Activated CD8-positive, alpha-beta memory T cell treated with anti-CD3 and anti-CD28 coated beads, Interleukin-2, amount 10 ng/mL, durations not matched to agents 7 days and 5 days (primary cell): ENCODE results near the gene MPZL1. TPM values are rescaled to one million over a fixed set of nuclear protein-coding genes. Genes with fewer than 3 reads are reported as not detected.
"Not testable (repeated sequence)": the region's sequence is repeated elsewhere in the genome, so short reads cannot be mapped to it uniquely, and the experiment has no call there.

Source experiments
- ATAC-seq: fragments of 150-1000 bp; cut with Tn5 transposase; one replicate; pipeline ENCODE4 v1.10.0; 2021; ENCODE audit warnings: moderate library complexity
- CTCF ChIA-PET: fragments of 350-600 bp; sonication (Branson Sonifier 250); formaldehyde crosslinking; loops from one replicate; lab custom pipeline; 2021; ENCODE audit warnings: antibody characterized with exemption; lab: Charles Lee
- DNase-seq: peaks from one replicate; pipeline ENCODE4 v3.0.0-alpha.2; 2020
- H3K27ac Mint-ChIP-seq: one replicate; pipeline ENCODE4 v1.8.0; 2021; ENCODE audit warnings: mild to moderate bottlenecking, mixed read lengths
- H3K27me3 Mint-ChIP-seq: one replicate; pipeline ENCODE4 v1.8.0; 2021; ENCODE audit warnings: mixed read lengths
- H3K36me3 Mint-ChIP-seq: one replicate; pipeline ENCODE4 v1.8.0; 2021; ENCODE audit warnings: mild to moderate bottlenecking, mixed read lengths
- H3K4me1 Mint-ChIP-seq: one replicate; pipeline ENCODE4 v1.8.0; 2021; ENCODE audit warnings: mixed read lengths
- H3K4me3 Mint-ChIP-seq: one replicate; pipeline ENCODE4 v1.8.0; 2021; ENCODE audit warnings: mild to moderate bottlenecking, moderate library complexity, mixed read lengths
- H3K9me3 Mint-ChIP-seq: one replicate; pipeline ENCODE4 v1.8.0; 2022; ENCODE audit warnings: low read depth, mixed read lengths
- total RNA-seq, 2 experiments: library from RNA; stranded (reverse); gene quantifications; one replicate each; pipeline ENCODE4 v1.2.3, GENCODE V29; 2021

MPZL1 gene
- total RNA-seq, 2 experiments from 2014 or later: 12.4 to 14.2 TPM

DNA sequence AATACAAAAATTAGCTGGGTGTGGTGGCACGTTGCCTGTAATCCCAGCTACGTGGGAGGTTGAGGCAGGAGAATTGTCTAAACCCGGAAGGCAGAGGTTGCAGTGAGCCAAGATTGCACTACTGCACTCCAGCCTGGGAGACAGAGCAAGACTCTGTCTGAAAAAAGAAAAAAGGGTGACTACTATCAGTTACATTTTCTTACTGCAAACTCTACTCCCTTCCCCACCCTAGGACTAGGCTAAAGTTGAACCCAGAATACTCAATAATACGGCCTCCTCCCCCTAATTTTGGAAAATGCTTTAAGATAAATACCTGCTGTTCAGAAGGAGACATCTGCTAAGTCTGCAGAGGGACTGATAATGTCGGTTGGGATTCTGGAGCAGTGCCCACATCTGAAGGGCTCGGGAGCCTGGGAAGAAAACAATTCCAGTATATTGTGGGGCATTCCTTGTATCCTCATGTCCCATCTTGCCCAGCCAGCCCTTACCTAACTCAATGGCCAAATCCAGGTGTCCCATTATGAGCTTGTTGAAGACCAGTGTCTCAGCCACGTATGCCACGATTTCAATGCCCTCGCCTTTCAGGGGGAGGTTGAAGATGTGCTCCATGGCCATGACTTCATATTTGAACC is 102.5 kb downstream of the MPZL1 start:
- H3K4me1 Mint-ChIP-seq: peaks cover 13% of the 10 kb centered on the region
- H3K27me3 Mint-ChIP-seq: peaks cover 11% of the 10 kb centered on the region
- CTCF ChIA-PET: interaction anchor here (0.8 kb wide), 1 partner anchor 25 kb away, joined by 3 read pairs; no protein-coding TSS in a partner anchor
- H3K27ac Mint-ChIP-seq: no peak overlapping the region
- no peak for ATAC-seq
- DNase-seq: no peak
- H3K36me3 Mint-ChIP-seq: peaks cover 2% of the 10 kb centered on the region
- no peak overlapping the region for H3K4me3 Mint-ChIP-seq
- H3K9me3 Mint-ChIP-seq: no peaks in the 10 kb centered on the region

DNA sequence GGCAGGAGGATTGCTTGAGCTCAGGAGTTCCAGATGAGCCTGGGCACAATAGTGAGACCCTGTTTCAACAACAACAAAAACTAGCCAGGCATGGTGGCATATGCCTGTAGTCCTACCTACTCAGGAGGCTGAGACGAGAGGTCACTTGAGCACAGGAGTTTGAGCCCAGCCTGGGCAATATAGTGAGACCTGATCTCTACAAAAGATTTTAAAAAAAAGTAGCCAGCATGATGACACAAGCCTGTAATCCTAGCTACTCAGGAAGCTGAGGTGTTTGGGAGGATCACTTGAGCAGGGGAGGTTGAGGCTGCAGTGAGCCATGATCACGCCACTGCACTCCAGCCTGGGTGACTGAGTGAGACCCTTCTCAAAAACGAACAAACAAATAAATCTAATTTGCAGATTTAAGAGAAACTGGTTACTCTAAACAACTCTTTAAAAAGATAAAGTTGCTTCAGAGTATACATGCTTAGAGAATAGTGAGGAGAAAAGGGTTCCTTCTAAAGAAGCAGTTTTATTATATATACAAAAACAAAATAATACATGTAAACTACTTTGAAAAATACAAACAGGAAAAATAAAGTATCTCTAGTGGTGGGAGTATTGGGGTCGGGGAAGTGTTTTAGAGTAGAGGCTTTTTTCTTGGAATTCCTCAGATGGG is 103.8 kb downstream of the MPZL1 start:
- Mint-ChIP-seq H3K9me3 (no peaks in the 10 kb centered on the region), H3K4me3 (no peak overlapping the region), H3K36me3 (no peaks in the 10 kb centered on the region), H3K4me1 (peaks cover 5% of the 10 kb centered on the region), H3K27me3 (peaks cover 10% of the 10 kb centered on the region), H3K27ac (no peak overlapping the region)
- DNase-seq: no peak
- ATAC-seq: no peak
- CTCF ChIA-PET: no interaction called here

DNA sequence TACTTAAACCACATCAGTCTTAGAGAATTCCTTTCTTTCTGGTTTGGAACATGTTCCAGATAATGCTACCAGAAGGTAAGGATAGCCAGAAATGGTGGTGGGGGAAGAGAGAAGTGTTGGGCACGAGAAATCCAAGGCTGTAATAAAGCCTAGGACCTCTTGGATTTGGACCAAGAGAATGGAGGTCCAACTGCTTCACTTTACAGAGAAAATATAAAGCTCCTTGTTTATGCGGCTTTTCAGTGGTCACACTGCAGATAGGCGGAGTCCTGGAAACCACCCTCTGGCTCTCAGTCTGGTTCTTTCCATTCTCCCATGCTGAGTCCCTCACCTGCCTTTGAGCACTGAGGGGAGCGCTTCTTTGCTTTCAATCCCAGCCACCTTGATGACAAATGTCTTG is 104.3 kb downstream of the MPZL1 start:
- no peak for DNase-seq
- CTCF ChIA-PET: interaction anchor here (0.8 kb wide), 1 partner anchor 70 kb away, joined by 3 read pairs; no protein-coding TSS in a partner anchor
- Mint-ChIP-seq H3K4me1 (peaks cover 5% of the 10 kb centered on the region), H3K27me3 (peaks cover 7% of the 10 kb centered on the region), H3K9me3 (no peaks in the 10 kb centered on the region), H3K36me3 (no peaks in the 10 kb centered on the region), H3K27ac (no peak overlapping the region), H3K4me3 (no peak overlapping the region)
- ATAC-seq: no peak

DNA sequence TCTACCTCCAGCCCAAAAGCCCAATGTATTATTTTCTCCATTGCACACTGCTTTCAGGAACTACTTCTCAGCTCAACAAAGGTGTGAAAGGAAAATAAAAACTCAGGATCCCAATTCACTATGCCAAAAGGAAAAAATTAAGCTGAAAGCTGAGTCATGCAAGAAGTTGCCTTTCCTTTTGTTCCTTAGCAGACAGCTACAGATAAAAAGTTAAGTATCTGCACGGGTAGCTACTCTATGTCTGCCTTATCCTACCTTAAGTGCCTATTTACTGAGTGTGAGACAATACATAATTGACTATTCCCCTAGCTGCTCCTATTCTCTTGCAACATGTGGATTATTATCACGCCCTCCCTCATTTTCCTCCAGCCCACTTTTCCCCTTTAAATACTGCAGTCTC is 108.1 kb downstream of the MPZL1 start:
- no peaks in the 10 kb centered on the region for H3K4me1 Mint-ChIP-seq
- no peak for DNase-seq
- H3K9me3 Mint-ChIP-seq: no peaks in the 10 kb centered on the region
- CTCF ChIA-PET: no interaction called here
- H3K27ac Mint-ChIP-seq: no peak overlapping the region
- peaks cover 3% of the 10 kb centered on the region for H3K27me3 Mint-ChIP-seq
- no peak for ATAC-seq
- no peaks in the 10 kb centered on the region for H3K36me3 Mint-ChIP-seq
- H3K4me3 Mint-ChIP-seq: no peak overlapping the region

DNA sequence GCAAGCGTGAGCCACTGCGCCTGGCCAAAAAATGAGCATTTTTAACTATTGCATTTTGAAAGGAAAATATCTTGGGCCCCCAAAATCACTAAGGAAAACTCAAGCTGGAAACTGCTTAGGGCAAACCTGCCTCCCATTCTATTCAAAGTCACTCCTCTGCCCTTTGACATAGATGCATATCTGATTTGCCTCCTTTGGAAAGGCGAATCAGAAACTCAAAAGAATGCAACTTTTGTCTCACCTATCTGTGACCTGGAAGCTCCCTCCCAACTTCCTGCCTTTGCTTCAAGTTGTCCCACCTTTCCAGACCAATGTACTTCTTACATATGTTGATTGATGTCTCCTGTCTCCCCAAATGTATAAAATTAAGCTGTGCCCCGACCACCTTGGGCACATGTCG is 108.9 kb downstream of the MPZL1 start:
- H3K36me3 Mint-ChIP-seq, H3K4me3 Mint-ChIP-seq, H3K4me1 Mint-ChIP-seq, CTCF ChIA-PET, DNase-seq, H3K27ac Mint-ChIP-seq, H3K9me3 Mint-ChIP-seq, H3K27me3 Mint-ChIP-seq, ATAC-seq: not testable (repeated sequence)

DNA sequence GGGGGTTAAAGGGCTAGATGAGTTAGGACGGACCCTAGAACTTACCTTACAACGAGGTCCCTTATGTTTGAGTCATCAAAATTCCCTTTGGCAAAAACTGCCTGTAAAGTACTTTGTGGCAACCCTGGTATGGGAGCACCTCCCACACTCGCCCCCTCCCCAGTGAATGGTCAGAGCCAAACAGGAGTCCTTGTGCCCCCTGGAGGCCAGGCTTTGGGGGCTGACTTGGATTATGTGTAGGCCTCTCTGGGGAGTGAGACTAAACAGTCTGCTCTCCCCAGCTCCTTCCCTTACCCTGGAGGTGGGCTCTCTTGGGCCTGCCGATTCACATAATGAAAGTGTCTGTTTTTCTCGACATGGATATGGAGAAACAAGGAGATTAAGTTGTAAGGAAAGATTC is 110.9 kb downstream of the MPZL1 start:
- CTCF ChIA-PET: no interaction called here
- Mint-ChIP-seq H3K9me3 (no peaks in the 10 kb centered on the region), H3K4me1 (peaks cover 4% of the 10 kb centered on the region), H3K4me3 (no peak overlapping the region), H3K27me3 (peaks cover 3% of the 10 kb centered on the region), H3K27ac (no peak overlapping the region), H3K36me3 (no peaks in the 10 kb centered on the region)
- ATAC-seq (no peak), DNase-seq (no peak)

DNA sequence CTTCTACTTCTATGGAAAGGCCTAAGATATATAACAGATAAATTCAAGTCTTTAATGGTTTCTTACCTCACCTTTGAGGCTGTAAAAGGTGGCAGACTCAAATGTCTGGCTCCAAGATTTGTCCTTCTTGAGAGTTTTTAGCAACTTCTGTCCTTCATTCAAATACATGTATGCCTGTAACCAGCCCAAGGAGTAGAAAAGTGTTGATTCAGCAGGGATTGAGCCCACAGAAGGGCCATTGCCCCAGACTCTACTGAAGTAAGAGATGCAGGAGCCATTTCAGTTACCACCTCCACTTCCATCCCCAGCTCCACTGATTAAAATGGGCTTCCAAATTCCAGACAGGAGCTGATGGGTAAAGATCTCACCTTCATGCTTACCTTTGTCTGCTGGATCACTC is 112.1 kb downstream of the MPZL1 start:
- Mint-ChIP-seq H3K4me3 (no peak overlapping the region), H3K27ac (no peak overlapping the region), H3K9me3 (no peaks in the 10 kb centered on the region), H3K27me3 (peaks cover 7% of the 10 kb centered on the region), H3K36me3 (no peaks in the 10 kb centered on the region), H3K4me1 (peaks cover 6% of the 10 kb centered on the region)
- ATAC-seq (no peak), DNase-seq (no peak)
- CTCF ChIA-PET: no interaction called here

DNA sequence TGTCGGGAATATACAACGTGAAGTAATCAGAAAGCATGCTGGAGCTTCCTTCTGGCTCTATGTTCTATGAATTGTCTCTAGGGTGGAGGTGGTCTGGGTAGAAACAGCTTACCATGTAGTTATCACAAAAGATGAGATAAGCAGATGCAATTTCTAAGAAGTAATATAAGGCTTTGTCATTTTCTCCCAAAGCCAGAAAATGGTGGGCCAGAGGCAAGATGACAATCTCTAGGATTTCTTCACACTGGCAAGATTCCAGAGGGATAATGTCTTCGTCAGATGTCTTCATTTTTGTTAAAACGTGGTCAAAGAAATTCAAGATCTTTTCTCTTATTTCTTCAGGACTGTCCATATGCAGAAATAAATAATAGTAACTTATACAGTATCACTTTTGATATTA is 114.4 kb downstream of the MPZL1 start:
- CTCF ChIA-PET: interaction anchor here (1.1 kb wide), 1 partner anchor 9 kb away, joined by 3 read pairs; no protein-coding TSS in a partner anchor

DNA sequence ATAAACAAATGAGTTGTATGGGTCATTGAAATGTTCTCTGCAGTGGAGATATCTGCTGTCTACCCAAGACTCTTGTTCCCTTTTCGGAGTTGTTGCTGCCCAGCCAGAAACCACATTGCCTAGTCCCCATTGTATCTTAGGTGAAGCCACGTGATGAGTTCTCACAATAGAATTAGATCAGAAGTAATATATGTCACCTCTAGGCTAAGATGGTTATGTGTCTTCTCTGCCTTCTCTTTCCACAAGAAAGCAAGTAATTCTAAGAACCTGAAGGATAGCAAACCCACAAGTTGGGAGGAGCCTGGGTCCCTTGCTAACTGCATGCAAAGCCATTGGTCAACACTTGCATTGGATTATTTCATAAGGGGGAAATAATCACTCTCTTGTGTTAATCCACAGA is 115.5 kb downstream of the MPZL1 start:
- Mint-ChIP-seq H3K4me3 (no peak overlapping the region), H3K27ac (no peak overlapping the region), H3K36me3 (no peaks in the 10 kb centered on the region), H3K27me3 (peaks cover 7% of the 10 kb centered on the region), H3K9me3 (no peaks in the 10 kb centered on the region), H3K4me1 (peaks cover 6% of the 10 kb centered on the region)
- CTCF ChIA-PET: no interaction called here
- ATAC-seq: no peak
- DNase-seq: no peak

More for the DNA sequence above, 114.4 kb downstream of the MPZL1 start:
- peaks cover 6% of the 10 kb centered on the region for H3K4me1 Mint-ChIP-seq
- no peaks in the 10 kb centered on the region for H3K36me3 Mint-ChIP-seq
- no peak for DNase-seq
- no peak overlapping the region for H3K4me3 Mint-ChIP-seq
- H3K27me3 Mint-ChIP-seq: peaks cover 7% of the 10 kb centered on the region
- H3K27ac Mint-ChIP-seq: no peak overlapping the region
- ATAC-seq: no peak
- H3K9me3 Mint-ChIP-seq: no peaks in the 10 kb centered on the region

DNA sequence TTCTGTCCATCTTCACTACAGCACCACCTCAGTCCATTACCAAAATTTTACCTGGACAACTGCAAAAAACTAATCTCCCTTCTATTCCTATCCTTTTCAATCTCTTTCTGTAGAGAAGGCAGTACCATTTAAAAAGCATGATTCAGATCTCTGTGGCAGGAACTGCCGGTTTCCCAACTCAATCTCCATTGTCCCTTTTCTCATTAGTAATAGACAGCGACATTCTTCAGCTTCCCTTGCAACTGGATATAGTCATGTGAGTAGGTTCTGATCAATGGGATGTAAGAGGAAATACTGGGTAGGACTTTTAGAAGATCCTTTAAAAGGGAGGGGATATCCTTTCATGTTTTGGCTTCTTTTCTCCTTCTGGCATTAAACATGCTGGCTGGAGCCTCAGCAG is 117.2 kb downstream of the MPZL1 start:
- no peaks in the 10 kb centered on the region for H3K36me3 Mint-ChIP-seq
- H3K27me3 Mint-ChIP-seq: peaks cover 11% of the 10 kb centered on the region
- CTCF ChIA-PET: no interaction called here
- no peak overlapping the region for H3K4me3 Mint-ChIP-seq
- ATAC-seq: no peak
- peaks cover 6% of the 10 kb centered on the region for H3K4me1 Mint-ChIP-seq
- no peak overlapping the region for H3K27ac Mint-ChIP-seq
- H3K9me3 Mint-ChIP-seq: no peaks in the 10 kb centered on the region
- no peak for DNase-seq

Other genes with a start within 250 kb of the MPZL1 start
- 100 to 1,000 TPM; 190 to 197 TPM for gene CD247, start 203.5 kb upstream of the MPZL1 start, total RNA-seq
- gene CREG1, start 168.2 kb upstream of the MPZL1 start, total RNA-seq: 10 to 100 TPM; 12.7 to 15.8 TPM
- gene RCSD1, start 91.8 kb upstream of the MPZL1 start, total RNA-seq: 100 to 1,000 TPM; 121 to 129 TPM
- under 1 TPM; 0.07 to 0.32 TPM for gene ADCY10, start 192.2 kb downstream of the MPZL1 start, total RNA-seq
- gene DCAF6, start 214.7 kb downstream of the MPZL1 start, total RNA-seq: 10 to 100 TPM; 27.5 to 31.1 TPM
- 10 to 100 TPM; 59.3 to 64.0 TPM for gene MPC2, start 215.1 kb downstream of the MPZL1 start, total RNA-seq